GM23338 (cell line): Measurements from ENCODE around the gene CCDC183. TPM values are rescaled to one million over a fixed set of nuclear protein-coding genes. Genes with fewer than 3 reads are reported as not detected.
"Not testable (repeated sequence)": the region's sequence is repeated elsewhere in the genome, so short reads cannot be mapped to it uniquely, and the experiment has no call there.

Source experiments
- ATAC-seq: fragments of 200-7000 bp; cut with Tn5 transposase; 3 replicates; pipeline ENCODE4 v1.9.1; 2020
- DNase-seq: peaks from one replicate; pipeline ENCODE4 v3.0.0-alpha.2; 2015; ENCODE audit warnings: low spot score
- H2AFZ ChIP-seq: fragments of 200-600 bp; sonication (generic); 2 replicates; pipeline ENCODE4 v1.8.0; 2016; ENCODE audit warnings: antibody characterized with exemption, mild to moderate bottlenecking, moderate library complexity
- H3F3A ChIP-seq: fragments of 200-600 bp; sonication (generic); replicated peaks from 2 replicates; pipeline ENCODE4 v1.8.0; 2017; ENCODE audit warnings: antibody characterized with exemption, mixed run types, low read depth
- H3K27ac ChIP-seq: fragments of 200-600 bp; sonication (generic); 2 replicates; pipeline ENCODE4 v1.6.1; 2016; ENCODE audit warnings: low read depth
- H3K27me3 ChIP-seq: fragments of 200-600 bp; sonication (generic); 2 replicates; pipeline ENCODE4 v1.8.0; 2016; ENCODE audit warnings: mild to moderate bottlenecking, mixed run types, moderate library complexity; ENCODE audit not compliant: insufficient read depth
- H3K36me3 ChIP-seq: fragments of 200-600 bp; sonication (generic); 2 replicates; pipeline ENCODE4 v1.8.0; 2016; ENCODE audit warnings: mild to moderate bottlenecking; ENCODE audit not compliant: insufficient read depth
- H3K4me1 ChIP-seq: fragments of 200-600 bp; sonication (generic); 2 replicates; pipeline ENCODE4 v1.8.0; 2016; ENCODE audit warnings: mild to moderate bottlenecking, moderate library complexity; ENCODE audit not compliant: insufficient read depth
- H3K4me2 ChIP-seq: fragments of 200-600 bp; sonication (generic); 2 replicates; pipeline ENCODE4 v1.7.1; 2017; ENCODE audit warnings: mixed run types
- H3K4me3 ChIP-seq: fragments of 200-600 bp; sonication (generic); 2 replicates; pipeline ENCODE4 v1.6.1; 2016; ENCODE audit warnings: mixed run types
- H3K79me2 ChIP-seq: fragments of 200-600 bp; sonication (generic); replicated peaks from 2 replicates; pipeline ENCODE4 v1.8.0; 2017; ENCODE audit warnings: mild to moderate bottlenecking; ENCODE audit not compliant: insufficient read depth
- H3K9me2 ChIP-seq: fragments of 200-600 bp; sonication (generic); 2 replicates; pipeline ENCODE4 v1.8.0; 2017; ENCODE audit not compliant: insufficient read depth
- H4K20me1 ChIP-seq: fragments of 200-600 bp; sonication (generic); replicated peaks from 2 replicates; pipeline ENCODE4 v1.8.0; 2017; ENCODE audit warnings: mild to moderate bottlenecking; ENCODE audit not compliant: insufficient read depth
- H3K27ac Mint-ChIP-seq: 2 replicates; pipeline ENCODE4 v1.8.0; 2020; ENCODE audit warnings: inconsistent platforms, mild to moderate bottlenecking, moderate library complexity, mixed read lengths
- H3K27me3 Mint-ChIP-seq: 3 replicates; pipeline ENCODE4 v1.8.0; 2022; ENCODE audit warnings: low read depth, mild to moderate bottlenecking, moderate library complexity, mixed read lengths, inconsistent platforms; ENCODE audit not compliant: insufficient read depth, poor library complexity
- H3K36me3 Mint-ChIP-seq: 3 replicates; pipeline ENCODE4 v1.8.0; 2021; ENCODE audit warnings: low read depth, mild to moderate bottlenecking, inconsistent platforms, moderate library complexity, mixed read lengths
- H3K4me1 Mint-ChIP-seq: 3 replicates; pipeline ENCODE4 v1.8.0; 2020; ENCODE audit warnings: mild to moderate bottlenecking, inconsistent platforms, mixed read lengths
- H3K4me3 Mint-ChIP-seq: 3 replicates; pipeline ENCODE4 v1.8.0; 2021; ENCODE audit warnings: moderate library complexity, mild to moderate bottlenecking, inconsistent platforms, mixed read lengths
- H3K9me3 Mint-ChIP-seq: 3 replicates; pipeline ENCODE4 v1.8.0; 2020; ENCODE audit warnings: moderate library complexity, mild to moderate bottlenecking, inconsistent platforms, mixed read lengths
- CREB1 ChIP-seq: fragments of 250-450 bp; sonication (Bioruptor Pico); IDR thresholded peaks from 2 replicates; pipeline ENCODE4 v1.5.0; 2020; ENCODE audit warnings: low read depth, mild to moderate bottlenecking, moderate library complexity
- EZH2phosphoT487 ChIP-seq: fragments of 200-600 bp; sonication (generic); IDR thresholded peaks from one replicate; pipeline ENCODE4 v1.8.1; 2018; ENCODE audit warnings: antibody characterized with exemption; ENCODE audit not compliant: unreplicated experiment
- JUNB ChIP-seq: IDR thresholded peaks from one replicate; pipeline ENCODE4 v1.6.1; 2016; ENCODE audit warnings: antibody characterized with exemption; ENCODE audit not compliant: unreplicated experiment
- POLR2AphosphoS5 ChIP-seq: IDR thresholded peaks from 2 replicates; pipeline ENCODE4 v1.6.1; 2016; ENCODE audit warnings: antibody characterized with exemption, low read depth
- STAT1 ChIP-seq: IDR thresholded peaks from one replicate; pipeline ENCODE4 v1.6.1; 2016; ENCODE audit warnings: antibody characterized with exemption; ENCODE audit not compliant: unreplicated experiment
- ZNF114 ChIP-seq: fragments of 250-450 bp; sonication (Bioruptor Pico); IDR thresholded peaks from 2 replicates; pipeline ENCODE4 v1.5.0; 2020; ENCODE audit warnings: mild to moderate bottlenecking, moderate library complexity
- ZNF331 ChIP-seq: fragments of 250-450 bp; sonication (Bioruptor Pico); IDR thresholded peaks from 2 replicates; pipeline ENCODE4 v1.5.0; 2020; ENCODE audit warnings: low read depth, mild to moderate bottlenecking, moderate library complexity
- polyA plus RNA-seq: library from polyadenylated mRNA; unstranded; fragments of >200 nt; fragmentation: Nextera tagmentation; extraction: Ambion mirVana; gene quantifications from 2 replicates; pipeline ENCODE4 v1.2.1, GENCODE V29; 2016
- total RNA-seq: library from RNA; depleted of rRNA; stranded (reverse); fragments of >200 nt; shearing (Covaris generic); gene quantifications from 2 replicates; pipeline ENCODE4 v1.2.3, GENCODE V29; 2014
- TF ChIP-seq, protein P1 (sequence below): IDR thresholded peaks from 2 replicates; pipeline ENCODE4 v1.6.1; 2016; ENCODE audit warnings: antibody characterized with exemption
- TF ChIP-seq, protein P2 (sequence below), 2 experiments: fragments of 200-600 bp in 1 of 2; sonication (generic) in 1 of 2; conservative IDR thresholded peaks; 2 replicates each; pipeline versions ENCODE4 v1.5.1 to v1.6.1; 2016 to 2017; ENCODE audit warnings: antibody characterized with exemption in 2 of 2, low read depth in 2 of 2, mild to moderate bottlenecking in 2 of 2, moderate library complexity in 1 of 2
- TF ChIP-seq, protein P3 (sequence below): IDR thresholded peaks from one replicate; pipeline ENCODE4 v1.6.1; 2018; ENCODE audit warnings: antibody characterized with exemption; ENCODE audit not compliant: unreplicated experiment

The CCDC183 gene
- total and polyA plus RNA-seq, 2 experiments from 2014 or later: 1.1 to 1.2 TPM

- no peaks in the 10 kb centered on the region for H3K27me3 ChIP-seq
- no peaks in the 10 kb centered on the region for H3K4me1 ChIP-seq
- ATAC-seq (no peak), DNase-seq (no peak)
- H3K4me1 Mint-ChIP-seq: no peaks in the 10 kb centered on the region
- H3K36me3 Mint-ChIP-seq: peaks cover 33% of the 10 kb centered on the region
- H3K79me2 ChIP-seq: no peaks in the 10 kb centered on the region
- H3K27ac ChIP-seq: no peak overlapping the region
- peaks cover 6% of the 10 kb centered on the region; the same call in 1 of the 2 replicates for H4K20me1 ChIP-seq
- H3K4me2 ChIP-seq: no peak overlapping the region
- no peak overlapping the region for H2AFZ ChIP-seq
- no peaks in the 10 kb centered on the region; the same call in 2 of the 3 replicates for H3K9me3 Mint-ChIP-seq
- H3K27me3 Mint-ChIP-seq: peaks cover 12% of the 10 kb centered on the region
- no peak overlapping the region for H3K4me3 ChIP-seq
- H3K4me3 Mint-ChIP-seq: no peak overlapping the region
- H3K36me3 ChIP-seq: no peaks in the 10 kb centered on the region
- TF ChIP-seq JUNB (no peak), ZNF331 (CRISPR knock-in tag) (no peak), CREB1 (no peak), EZH2phosphoT487 (no peak), POLR2AphosphoS5 (no peak), STAT1 (no peak), ZNF114 (no peak)
- TF ChIP-seq, protein P1, sequence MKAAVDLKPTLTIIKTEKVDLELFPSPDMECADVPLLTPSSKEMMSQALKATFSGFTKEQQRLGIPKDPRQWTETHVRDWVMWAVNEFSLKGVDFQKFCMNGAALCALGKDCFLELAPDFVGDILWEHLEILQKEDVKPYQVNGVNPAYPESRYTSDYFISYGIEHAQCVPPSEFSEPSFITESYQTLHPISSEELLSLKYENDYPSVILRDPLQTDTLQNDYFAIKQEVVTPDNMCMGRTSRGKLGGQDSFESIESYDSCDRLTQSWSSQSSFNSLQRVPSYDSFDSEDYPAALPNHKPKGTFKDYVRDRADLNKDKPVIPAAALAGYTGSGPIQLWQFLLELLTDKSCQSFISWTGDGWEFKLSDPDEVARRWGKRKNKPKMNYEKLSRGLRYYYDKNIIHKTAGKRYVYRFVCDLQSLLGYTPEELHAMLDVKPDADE: no peak
- TF ChIP-seq, protein P2, sequence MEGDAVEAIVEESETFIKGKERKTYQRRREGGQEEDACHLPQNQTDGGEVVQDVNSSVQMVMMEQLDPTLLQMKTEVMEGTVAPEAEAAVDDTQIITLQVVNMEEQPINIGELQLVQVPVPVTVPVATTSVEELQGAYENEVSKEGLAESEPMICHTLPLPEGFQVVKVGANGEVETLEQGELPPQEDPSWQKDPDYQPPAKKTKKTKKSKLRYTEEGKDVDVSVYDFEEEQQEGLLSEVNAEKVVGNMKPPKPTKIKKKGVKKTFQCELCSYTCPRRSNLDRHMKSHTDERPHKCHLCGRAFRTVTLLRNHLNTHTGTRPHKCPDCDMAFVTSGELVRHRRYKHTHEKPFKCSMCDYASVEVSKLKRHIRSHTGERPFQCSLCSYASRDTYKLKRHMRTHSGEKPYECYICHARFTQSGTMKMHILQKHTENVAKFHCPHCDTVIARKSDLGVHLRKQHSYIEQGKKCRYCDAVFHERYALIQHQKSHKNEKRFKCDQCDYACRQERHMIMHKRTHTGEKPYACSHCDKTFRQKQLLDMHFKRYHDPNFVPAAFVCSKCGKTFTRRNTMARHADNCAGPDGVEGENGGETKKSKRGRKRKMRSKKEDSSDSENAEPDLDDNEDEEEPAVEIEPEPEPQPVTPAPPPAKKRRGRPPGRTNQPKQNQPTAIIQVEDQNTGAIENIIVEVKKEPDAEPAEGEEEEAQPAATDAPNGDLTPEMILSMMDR (conservative IDR thresholded peaks at IDR 0.05; ENCODE audit: low read depth in 2 of 2): no peak
- TF ChIP-seq, protein P3, sequence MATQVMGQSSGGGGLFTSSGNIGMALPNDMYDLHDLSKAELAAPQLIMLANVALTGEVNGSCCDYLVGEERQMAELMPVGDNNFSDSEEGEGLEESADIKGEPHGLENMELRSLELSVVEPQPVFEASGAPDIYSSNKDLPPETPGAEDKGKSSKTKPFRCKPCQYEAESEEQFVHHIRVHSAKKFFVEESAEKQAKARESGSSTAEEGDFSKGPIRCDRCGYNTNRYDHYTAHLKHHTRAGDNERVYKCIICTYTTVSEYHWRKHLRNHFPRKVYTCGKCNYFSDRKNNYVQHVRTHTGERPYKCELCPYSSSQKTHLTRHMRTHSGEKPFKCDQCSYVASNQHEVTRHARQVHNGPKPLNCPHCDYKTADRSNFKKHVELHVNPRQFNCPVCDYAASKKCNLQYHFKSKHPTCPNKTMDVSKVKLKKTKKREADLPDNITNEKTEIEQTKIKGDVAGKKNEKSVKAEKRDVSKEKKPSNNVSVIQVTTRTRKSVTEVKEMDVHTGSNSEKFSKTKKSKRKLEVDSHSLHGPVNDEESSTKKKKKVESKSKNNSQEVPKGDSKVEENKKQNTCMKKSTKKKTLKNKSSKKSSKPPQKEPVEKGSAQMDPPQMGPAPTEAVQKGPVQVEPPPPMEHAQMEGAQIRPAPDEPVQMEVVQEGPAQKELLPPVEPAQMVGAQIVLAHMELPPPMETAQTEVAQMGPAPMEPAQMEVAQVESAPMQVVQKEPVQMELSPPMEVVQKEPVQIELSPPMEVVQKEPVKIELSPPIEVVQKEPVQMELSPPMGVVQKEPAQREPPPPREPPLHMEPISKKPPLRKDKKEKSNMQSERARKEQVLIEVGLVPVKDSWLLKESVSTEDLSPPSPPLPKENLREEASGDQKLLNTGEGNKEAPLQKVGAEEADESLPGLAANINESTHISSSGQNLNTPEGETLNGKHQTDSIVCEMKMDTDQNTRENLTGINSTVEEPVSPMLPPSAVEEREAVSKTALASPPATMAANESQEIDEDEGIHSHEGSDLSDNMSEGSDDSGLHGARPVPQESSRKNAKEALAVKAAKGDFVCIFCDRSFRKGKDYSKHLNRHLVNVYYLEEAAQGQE: no peak
- no peak overlapping the region for H3K27ac Mint-ChIP-seq
- H3F3A ChIP-seq: peaks cover 5% of the 10 kb centered on the region; the same call in 1 of the 2 replicates
- no peaks in the 10 kb centered on the region for H3K9me2 ChIP-seq
Measured at GRCh38 chr9:136831720-136832104, 35.6 kb downstream of the CCDC183 start.

DNA sequence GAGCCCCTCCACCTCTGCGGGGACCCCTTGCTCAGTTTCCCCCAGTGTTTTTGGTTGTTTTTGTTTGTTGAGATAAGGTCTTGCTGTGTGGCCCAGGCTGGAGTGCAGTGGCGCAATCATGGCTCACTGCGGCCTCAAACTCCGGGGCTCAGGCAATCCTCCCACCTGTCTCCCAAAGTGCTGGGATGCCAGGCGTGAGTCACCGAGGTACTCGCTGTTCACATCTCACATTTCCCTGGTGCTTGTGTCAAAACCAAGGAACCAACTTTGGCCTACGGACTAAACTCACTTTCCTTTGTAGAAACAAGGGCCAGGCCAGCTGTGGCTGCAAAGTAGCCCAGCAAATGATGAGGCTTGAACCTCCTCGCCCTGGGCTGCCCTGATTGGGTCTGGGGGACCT is 36.4 kb downstream of the CCDC183 start:
- TF ChIP-seq, protein P2 (conservative IDR thresholded peaks at IDR 0.05; ENCODE audit: low read depth in 2 of 2): no peak
- Histone ChIP-seq H3K4me2 (no peak overlapping the region), H2AFZ (no peak overlapping the region), H3K27me3 (no peaks in the 10 kb centered on the region), H3F3A (peaks cover 5% of the 10 kb centered on the region; the same call in 1 of the 2 replicates), H3K79me2 (no peaks in the 10 kb centered on the region), H3K36me3 (no peaks in the 10 kb centered on the region), H3K27ac (no peak overlapping the region), H4K20me1 (0 out of 2 replicates have a peak, but pooled peaks cover 6% of the 10 kb centered on the region), H3K4me3 (no peak overlapping the region), H3K9me2 (no peaks in the 10 kb centered on the region), H3K4me1 (no peaks in the 10 kb centered on the region)
- H3K9me3 Mint-ChIP-seq: no peaks in the 10 kb centered on the region; the same call in 2 of the 3 replicates
- H3K4me1 Mint-ChIP-seq: no peaks in the 10 kb centered on the region
- no peak overlapping the region for H3K27ac Mint-ChIP-seq
- ATAC-seq: no peak
- H3K4me3 Mint-ChIP-seq: no peak overlapping the region
- no peak for DNase-seq
- peaks cover 12% of the 10 kb centered on the region for H3K27me3 Mint-ChIP-seq
- H3K36me3 Mint-ChIP-seq: peaks cover 33% of the 10 kb centered on the region

- not testable (repeated sequence) for H3K4me3 Mint-ChIP-seq, H2AFZ ChIP-seq, H3K79me2 ChIP-seq, ATAC-seq, H4K20me1 ChIP-seq, H3K4me1 ChIP-seq, H3K9me3 Mint-ChIP-seq, H3K9me2 ChIP-seq, H3K27ac Mint-ChIP-seq, H3K4me2 ChIP-seq, H3K4me3 ChIP-seq, H3K36me3 ChIP-seq, H3F3A ChIP-seq, DNase-seq, H3K27ac ChIP-seq, H3K4me1 Mint-ChIP-seq, H3K27me3 ChIP-seq
- peaks cover 36% of the 10 kb centered on the region for H3K36me3 Mint-ChIP-seq
- H3K27me3 Mint-ChIP-seq: peaks cover 14% of the 10 kb centered on the region
Measured at GRCh38 chr9:136833381-136834048, 37.4 kb downstream of the CCDC183 start.
